Fibroblast of lung (primary cell): Measurements from ENCODE around the gene SCOC. TPM values are rescaled to one million over a fixed set of nuclear protein-coding genes. Genes with fewer than 3 reads are reported as not detected.

Experiments
- DNase-seq, 2 donors: peaks; one replicate each; pipeline versions ENCODE4 v3.0.0 to v3.0.0-alpha.2; 2010; ENCODE audit warnings: low read depth in 2 of 2
- H2AFZ ChIP-seq: 2 replicates; pipeline ENCODE4 v1.5.1; 2012; ENCODE audit warnings: low read length, control low read depth, inconsistent platforms
- H3K27ac ChIP-seq: 2 replicates; pipeline ENCODE4 v1.5.1; 2011; ENCODE audit warnings: low read length, control low read depth; ENCODE audit not compliant: insufficient read depth
- H3K27me3 ChIP-seq: 2 replicates; pipeline ENCODE4 v1.5.1; 2011; ENCODE audit warnings: mild to moderate bottlenecking, low read length; ENCODE audit not compliant: control insufficient read depth, insufficient read depth
- H3K36me3 ChIP-seq: 2 replicates; pipeline ENCODE4 v1.5.1; 2011; ENCODE audit warnings: low read length; ENCODE audit not compliant: control insufficient read depth, insufficient read depth
- H3K4me1 ChIP-seq: 2 replicates; pipeline ENCODE4 v1.5.1; 2011; ENCODE audit warnings: low read length; ENCODE audit not compliant: control insufficient read depth, insufficient read depth; ENCODE audit errors: extremely low read depth
- H3K4me2 ChIP-seq: 2 replicates; pipeline ENCODE4 v1.5.1; 2011; ENCODE audit warnings: low read length, control low read depth; ENCODE audit not compliant: insufficient read depth; ENCODE audit errors: extremely low read depth
- H3K4me3 ChIP-seq, 4 experiments: fragments of 200-600 bp in 1 of 4; sonication (generic) in 1 of 4; replicated peaks in 1 of 4; 2 replicates each; pipeline ENCODE4 v1.5.1; 2011 to 2016; ENCODE audit warnings: low read length in 4 of 4, low read depth in 3 of 4, mild to moderate bottlenecking in 3 of 4, control low read depth in 2 of 4, inconsistent platforms in 1 of 4, mixed read lengths in 1 of 4; ENCODE audit not compliant: insufficient read depth in 1 of 4; ENCODE audit errors: control extremely low read depth in 1 of 4
- H3K79me2 ChIP-seq: 2 replicates; pipeline ENCODE4 v1.5.1; 2012; ENCODE audit warnings: mild to moderate bottlenecking, low read length, inconsistent platforms; ENCODE audit not compliant: control insufficient read depth, insufficient read depth
- H3K9ac ChIP-seq: 2 replicates; pipeline ENCODE4 v1.5.1; 2011; ENCODE audit warnings: mild to moderate bottlenecking, low read length, control low read depth; ENCODE audit not compliant: insufficient read depth
- H3K9me3 ChIP-seq: 2 replicates; pipeline ENCODE4 v1.5.1; 2012; ENCODE audit warnings: low read depth, low read length; ENCODE audit not compliant: control insufficient read depth, insufficient read depth
- H4K20me1 ChIP-seq: 2 replicates; pipeline ENCODE4 v1.5.1; 2011; ENCODE audit warnings: low read length; ENCODE audit not compliant: control insufficient read depth, insufficient read depth; ENCODE audit errors: extremely low read depth
- CTCF ChIP-seq, 2 donors: IDR thresholded peaks in 1 of 2; conservative IDR thresholded peaks in 1 of 2; 1 replicate in 1 of 2; 2 replicates in 1 of 2; pipeline ENCODE4 v1.5.1; 2011 to 2012; ENCODE audit warnings: low read length in 2 of 2, control low read depth in 1 of 2, inconsistent platforms in 1 of 2, low read depth in 1 of 2, mild to moderate bottlenecking in 1 of 2
- EZH2 ChIP-seq: IDR thresholded peaks from 2 replicates; pipeline ENCODE4 v1.5.1; 2012; ENCODE audit warnings: low read length, control low read depth, mild to moderate bottlenecking; ENCODE audit errors: missing control alignments
- polyA plus RNA-seq, 2 donors: library from polyadenylated mRNA; depleted of rRNA in 1 of 2; stranded (reverse) in 1 of 2; unstranded in 1 of 2; fragments of >200 nt; gene quantifications; 2 replicates each; pipeline ENCODE4 v1.2.1, GENCODE V29; 2011 to 2012; ENCODE audit warnings: missing spikeins in 1 of 2
- total RNA-seq: library from RNA; depleted of rRNA; stranded (reverse); fragments of >200 nt; gene quantifications from 2 replicates; pipeline ENCODE4 v1.2.1, GENCODE V29; 2014

The SCOC gene
- total and polyA plus RNA-seq, 2 donors (not counting 1 experiment from before 2014, with no cell fraction given) = 40.1 to 72.3 TPM

- Histone ChIP-seq H3K4me1 (no peaks in the 10 kb centered on the region), H3K36me3 (no peaks in the 10 kb centered on the region), H3K4me3 (no peak overlapping the region), H3K9ac (no peak overlapping the region), H2AFZ (no peak overlapping the region), H3K79me2 (no peaks in the 10 kb centered on the region), H3K27me3 (no peaks in the 10 kb centered on the region), H3K9me3 (no peaks in the 10 kb centered on the region), H3K4me2 (no peak overlapping the region), H4K20me1 (no peaks in the 10 kb centered on the region), H3K27ac (no peak overlapping the region)
- TF ChIP-seq CTCF (conservative IDR thresholded peaks at IDR 0.05 in 1 of 2, IDR thresholded peaks at IDR 0.05 in 1 of 2; ENCODE audit: low read depth in 1 of 2, low read length in 2 of 2) (no peak), EZH2 (no peak)
- DNase-seq = no peak
Observed at GRCh38 chr4:140333523-140333922, 39.9 kb upstream of the SCOC start.

- H4K20me1 ChIP-seq = no peaks in the 10 kb centered on the region
- no peaks in the 10 kb centered on the region for H3K27me3 ChIP-seq
- no peaks in the 10 kb centered on the region for H3K79me2 ChIP-seq
- H2AFZ ChIP-seq = no peak overlapping the region
- peak in 1 of 2 donors; percentile 19 for DNase-seq
- H3K27ac ChIP-seq = no peak overlapping the region
- H3K9ac ChIP-seq = no peak overlapping the region
- TF ChIP-seq CTCF (conservative IDR thresholded peaks at IDR 0.05 in 1 of 2, IDR thresholded peaks at IDR 0.05 in 1 of 2; ENCODE audit: low read depth in 1 of 2, low read length in 2 of 2) (no peak), EZH2 (no peak)
- no peaks in the 10 kb centered on the region for H3K9me3 ChIP-seq
- H3K4me2 ChIP-seq = no peak overlapping the region
- no peaks in the 10 kb centered on the region for H3K4me1 ChIP-seq
- no peak overlapping the region for H3K4me3 ChIP-seq
- H3K36me3 ChIP-seq = no peaks in the 10 kb centered on the region
Observed at GRCh38 chr4:140335076-140335475, 38.4 kb upstream of the SCOC start.

GRCh38 chr4:140336730-140337129, 36.7 kb upstream of the SCOC start:
- Histone ChIP-seq H4K20me1 (no peaks in the 10 kb centered on the region), H3K36me3 (no peaks in the 10 kb centered on the region), H3K27me3 (no peaks in the 10 kb centered on the region), H3K9ac (no peak overlapping the region), H3K4me3 (no peak overlapping the region), H3K79me2 (no peaks in the 10 kb centered on the region), H3K4me1 (no peaks in the 10 kb centered on the region), H3K27ac (no peak overlapping the region), H2AFZ (no peak overlapping the region), H3K4me2 (no peak overlapping the region), H3K9me3 (no peaks in the 10 kb centered on the region)
- no peak for TF ChIP-seq EZH2
- TF ChIP-seq CTCF (conservative IDR thresholded peaks at IDR 0.05 in 1 of 2, IDR thresholded peaks at IDR 0.05 in 1 of 2; ENCODE audit: low read depth in 1 of 2, low read length in 2 of 2) = no peak
- no peak for DNase-seq
